Stimulated activated CD8-positive, alpha-beta memory T cell treated with anti-CD3 and anti-CD28 coated beads, Interleukin-15, amount 100 ng/mL, for 48 hours (primary cell): ENCODE measurements around the gene WNT2.
"Not testable (repeated sequence)": the region's sequence is repeated elsewhere in the genome, so short reads cannot be mapped to it uniquely, and the experiment has no call there.

ENCODE experiments used
- DNase-seq, 2 donors: peaks; one replicate each; pipeline ENCODE4 v3.0.0-alpha.2; 2020; ENCODE audit warnings: low read depth in 2 of 2

Gene WNT2

GRCh38 chr7:117264716-117265115, 58.1 kb downstream of the WNT2 start:
- no peak for DNase-seq

- no peak for DNase-seq
Observed at GRCh38 chr7:117262546-117262945, 60.3 kb downstream of the WNT2 start.

- no peak for DNase-seq
Observed at GRCh38 chr7:117259615-117260014, 63.2 kb downstream of the WNT2 start.

- DNase-seq: no peak
Observed at GRCh38 chr7:117251687-117252086, 71.2 kb downstream of the WNT2 start.

GRCh38 chr7:117250801-117251200, 72.1 kb downstream of the WNT2 start:
- no peak for DNase-seq

- DNase-seq: no peak
Observed at GRCh38 chr7:117250245-117250644, 72.6 kb downstream of the WNT2 start.

- DNase-seq: no peak
Observed at GRCh38 chr7:117249696-117250095, 73.2 kb downstream of the WNT2 start.

GRCh38 chr7:117248829-117249228, 74.0 kb downstream of the WNT2 start:
- DNase-seq: no peak

- no peak for DNase-seq
Observed at GRCh38 chr7:117247809-117248208, 75.0 kb downstream of the WNT2 start.

- DNase-seq: not testable (repeated sequence)
Observed at GRCh38 chr7:117245703-117246102, 77.2 kb downstream of the WNT2 start.

- no peak for DNase-seq
Observed at GRCh38 chr7:117243390-117243789, 79.5 kb downstream of the WNT2 start.

GRCh38 chr7:117241088-117241487, 81.8 kb downstream of the WNT2 start:
- DNase-seq: no peak

- no peak for DNase-seq
Observed at GRCh38 chr7:117238937-117239336, 83.9 kb downstream of the WNT2 start.

- no peak for DNase-seq
Observed at GRCh38 chr7:117238472-117238871, 84.4 kb downstream of the WNT2 start.

GRCh38 chr7:117237646-117238045, 85.2 kb downstream of the WNT2 start:
- DNase-seq: no peak

GRCh38 chr7:117231047-117231359, 91.9 kb downstream of the WNT2 start:
- DNase-seq: no peak

GRCh38 chr7:117230276-117231046, 92.4 kb downstream of the WNT2 start:
- no peak for DNase-seq

- no peak for DNase-seq
Observed at GRCh38 chr7:117229350-117229749, 93.5 kb downstream of the WNT2 start.

- DNase-seq: no peak
Observed at GRCh38 chr7:117227091-117227490, 95.8 kb downstream of the WNT2 start.

GRCh38 chr7:117225536-117225935, 97.3 kb downstream of the WNT2 start:
- DNase-seq: no peak
